ENCODE data around the gene THOC2. TPM values are rescaled to one million over a fixed set of nuclear protein-coding genes. Genes with fewer than 3 reads are reported as not detected.

The THOC2 gene
- total and polyA plus RNA-seq, 10 of the 15 experiments (the other 5 are each of a cell fraction or from before 2014, with no cell fraction given): 64.8 to 136 (median 75.1) TPM

GRCh38 chrX:123749643-123750042 is 16.8 kb upstream of the THOC2 start:
- ChIA-PET RAD21 (ENCODE audit: unreplicated experiment) (no interaction called here), SMC1A (ENCODE audit: uncharacterized antibody, unreplicated experiment) (interaction anchor here (0.5 to 0.9 kb wide), 2 partner anchors 83 to 125 kb away, joined by 3 to 4 read pairs; no protein-coding TSS in a partner anchor), CTCF (no interaction called here), POLR2A (no interaction called here)
- in situ Hi-C loops (cut with MboI) (no loop called here), intact Hi-C loops (cut with micrococcal nuclease; ENCODE audit: unreplicated experiment) (no loop called here)
- Histone ChIP-seq H3K36me3 (ENCODE audit: control insufficient read depth in 2 of 2, insufficient read depth in 2 of 2, low read length in 1 of 2) (no peaks in the 10 kb centered on the region), H3K4me2 (ENCODE audit: control insufficient read depth, insufficient read depth) (no peak overlapping the region), H3K27me3 (replicated peaks in 1 of 2; ENCODE audit: control insufficient read depth in 2 of 2, insufficient read depth in 2 of 2, low read length in 1 of 2) (no peaks in the 10 kb centered on the region), H3K27ac (ENCODE audit: control insufficient read depth, insufficient read depth) (no peak overlapping the region), H3K4me3 (no peak overlapping the region), H3K9me3 (replicated peaks; ENCODE audit: control insufficient read depth, insufficient read depth, low read length) (no peaks in the 10 kb centered on the region), H4K20me1 (ENCODE audit: control insufficient read depth, insufficient read depth) (no peaks in the 10 kb centered on the region), H3K4me1 (ENCODE audit: control insufficient read depth, insufficient read depth, low read length) (peaks cover 8% of the 10 kb centered on the region), H3K79me2 (ENCODE audit: control insufficient read depth, insufficient read depth, low read length) (no peaks in the 10 kb centered on the region), H3K9ac (ENCODE audit: control insufficient read depth, insufficient read depth, low read length) (no peak overlapping the region), H2AFZ (ENCODE audit: control insufficient read depth, low read depth, low read length) (no peak overlapping the region)
- 86% methylated on average over 2 of the region's 2 CpGs for WGBS (ENCODE audit: insufficient coverage, insufficient replicate concordance, low lambda C conversion rate, missing lambda C conversion rate)
- TF ChIP-seq ATF2 (IDR thresholded peaks at IDR 0.05; ENCODE audit: low read length): no peak
- no peak for TF ChIP-seq FOXM1 (IDR thresholded peaks at IDR 0.05; ENCODE audit: low read depth, low read length)
- TF ChIP-seq MTA3 (IDR thresholded peaks at IDR 0.05; ENCODE audit: borderline replicate concordance, low read length): no peak
- no peak for TF ChIP-seq NR2C2 (IDR thresholded peaks at IDR 0.05; ENCODE audit: borderline replicate concordance, control insufficient read depth, insufficient read length, low read depth)
- no peak for TF ChIP-seq STAT1 (conservative IDR thresholded peaks at IDR 0.05)
- TF ChIP-seq ZBED1 (IDR thresholded peaks at IDR 0.05; ENCODE audit: borderline replicate concordance): no peak
- no peak for TF ChIP-seq BACH1 (IDR thresholded peaks at IDR 0.05; ENCODE audit: borderline replicate concordance)
- no peak for TF ChIP-seq NFIC (IDR thresholded peaks at IDR 0.05; ENCODE audit: low read depth, low read length)
- TF ChIP-seq CBX5 (IDR thresholded peaks at IDR 0.05; ENCODE audit: low read depth): no peak
- no peak for TF ChIP-seq SUZ12 (IDR thresholded peaks at IDR 0.05; ENCODE audit: unreplicated experiment)
- TF ChIP-seq EZH2 (IDR thresholded peaks at IDR 0.05; ENCODE audit: borderline replicate concordance, control insufficient read depth, low read depth, low read length): no peak
- TF ChIP-seq BHLHE40 (IDR thresholded peaks at IDR 0.05; ENCODE audit: borderline replicate concordance in 1 of 2, low read depth in 2 of 2, low read length in 1 of 2): no peak
- no peak for TF ChIP-seq PAX5 (IDR thresholded peaks at IDR 0.05; ENCODE audit: borderline replicate concordance, low read depth, low read length)
- TF ChIP-seq ZNF622 (IDR thresholded peaks at IDR 0.05): no peak
- no peak for TF ChIP-seq SMAD5 (IDR thresholded peaks at IDR 0.05; ENCODE audit: low read depth)
- no peak for TF ChIP-seq IRF5 (IDR thresholded peaks at IDR 0.05; ENCODE audit: borderline replicate concordance)
- no peak for TF ChIP-seq CREB1 (IDR thresholded peaks at IDR 0.05; ENCODE audit: low read depth)
- TF ChIP-seq ZNF384 (IDR thresholded peaks at IDR 0.05; ENCODE audit: borderline replicate concordance, low read depth, low read length): no peak
- TF ChIP-seq KDM1A (IDR thresholded peaks at IDR 0.05; ENCODE audit: borderline replicate concordance): no peak
- FAIRE-seq (no peak), ATAC-seq (no peak), DNase-seq (ENCODE audit: low read depth, low spot score) (no peak)
- BruUV-seq (replicated peaks): no TSS peak

Measured in GM12878 (cell line).